ENCODE data around the gene SYVN1.
A peak's percentile ranks its signal among the peaks of the same experiment; 100 is the strongest.
"Not testable (repeated sequence)": the region's sequence is repeated elsewhere in the genome, so short reads cannot be mapped to it uniquely, and the experiment has no call there.

Gene SYVN1

DNA sequence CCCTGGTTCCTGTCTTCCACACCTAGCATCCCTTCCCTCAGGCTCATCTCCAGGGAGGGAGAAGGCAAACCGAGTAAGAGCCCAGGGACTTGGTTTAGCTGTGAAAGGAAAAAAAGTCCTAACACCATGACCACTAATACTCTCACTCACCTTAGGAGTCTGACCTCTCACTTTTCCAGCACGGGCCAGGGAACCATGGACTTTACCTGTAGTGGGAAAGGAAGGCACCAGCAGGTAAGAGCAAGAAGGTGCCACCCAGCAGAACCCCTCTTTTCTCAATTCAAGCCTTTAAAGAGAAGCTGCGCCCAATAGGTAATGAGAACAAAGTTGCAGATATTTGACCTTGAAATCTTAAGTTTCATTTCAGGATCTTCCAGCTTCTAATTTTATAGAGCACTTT, 13.5 kb downstream of the SYVN1 start:
- Histone ChIP-seq H3K27me3 (replicated peaks; ENCODE audit: control insufficient read depth, insufficient read depth, low read length) (no peaks in the 10 kb centered on the region), H3K36me3 (ENCODE audit: control insufficient read depth, insufficient read depth, low read length) (peaks cover 26% of the 10 kb centered on the region), H3K4me3 (replicated peaks; ENCODE audit: low read depth, low read length) (peak overlapping the region; percentile 92)
- DNase-seq (ENCODE audit: extremely low read depth, insufficient read length), result no peak
- TF ChIP-seq, protein P1, sequence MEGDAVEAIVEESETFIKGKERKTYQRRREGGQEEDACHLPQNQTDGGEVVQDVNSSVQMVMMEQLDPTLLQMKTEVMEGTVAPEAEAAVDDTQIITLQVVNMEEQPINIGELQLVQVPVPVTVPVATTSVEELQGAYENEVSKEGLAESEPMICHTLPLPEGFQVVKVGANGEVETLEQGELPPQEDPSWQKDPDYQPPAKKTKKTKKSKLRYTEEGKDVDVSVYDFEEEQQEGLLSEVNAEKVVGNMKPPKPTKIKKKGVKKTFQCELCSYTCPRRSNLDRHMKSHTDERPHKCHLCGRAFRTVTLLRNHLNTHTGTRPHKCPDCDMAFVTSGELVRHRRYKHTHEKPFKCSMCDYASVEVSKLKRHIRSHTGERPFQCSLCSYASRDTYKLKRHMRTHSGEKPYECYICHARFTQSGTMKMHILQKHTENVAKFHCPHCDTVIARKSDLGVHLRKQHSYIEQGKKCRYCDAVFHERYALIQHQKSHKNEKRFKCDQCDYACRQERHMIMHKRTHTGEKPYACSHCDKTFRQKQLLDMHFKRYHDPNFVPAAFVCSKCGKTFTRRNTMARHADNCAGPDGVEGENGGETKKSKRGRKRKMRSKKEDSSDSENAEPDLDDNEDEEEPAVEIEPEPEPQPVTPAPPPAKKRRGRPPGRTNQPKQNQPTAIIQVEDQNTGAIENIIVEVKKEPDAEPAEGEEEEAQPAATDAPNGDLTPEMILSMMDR (IDR thresholded peaks at IDR 0.05; ENCODE audit: insufficient read depth, low read length, poor library complexity, severe bottlenecking), result no peak

DNA sequence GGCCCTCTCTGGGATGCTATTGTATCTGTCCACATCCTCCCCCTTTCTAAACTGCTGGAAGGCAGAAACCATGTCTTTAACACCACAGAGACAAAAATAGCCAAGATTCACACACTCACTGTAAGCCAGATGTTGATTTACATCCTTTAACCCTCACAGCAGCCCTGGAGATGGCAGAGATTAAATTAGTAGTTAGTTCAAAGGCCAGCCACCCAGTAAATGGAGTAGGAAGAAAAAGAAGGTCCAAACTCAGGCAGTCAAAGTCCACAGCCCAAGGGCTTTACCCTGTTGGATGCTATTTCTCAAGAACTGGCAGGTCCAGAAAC, 14.7 kb downstream of the SYVN1 start:
- Histone ChIP-seq H3K27me3 (replicated peaks; ENCODE audit: control insufficient read depth, insufficient read depth, low read length) (no peaks in the 10 kb centered on the region), H3K4me3 (replicated peaks; ENCODE audit: low read depth, low read length) (no peak overlapping the region), H3K36me3 (ENCODE audit: control insufficient read depth, insufficient read depth, low read length) (peaks cover 22% of the 10 kb centered on the region)
- no peak for DNase-seq (ENCODE audit: extremely low read depth, insufficient read length)
- TF ChIP-seq, protein P1 (IDR thresholded peaks at IDR 0.05; ENCODE audit: insufficient read depth, low read length, poor library complexity, severe bottlenecking), result no peak

DNA sequence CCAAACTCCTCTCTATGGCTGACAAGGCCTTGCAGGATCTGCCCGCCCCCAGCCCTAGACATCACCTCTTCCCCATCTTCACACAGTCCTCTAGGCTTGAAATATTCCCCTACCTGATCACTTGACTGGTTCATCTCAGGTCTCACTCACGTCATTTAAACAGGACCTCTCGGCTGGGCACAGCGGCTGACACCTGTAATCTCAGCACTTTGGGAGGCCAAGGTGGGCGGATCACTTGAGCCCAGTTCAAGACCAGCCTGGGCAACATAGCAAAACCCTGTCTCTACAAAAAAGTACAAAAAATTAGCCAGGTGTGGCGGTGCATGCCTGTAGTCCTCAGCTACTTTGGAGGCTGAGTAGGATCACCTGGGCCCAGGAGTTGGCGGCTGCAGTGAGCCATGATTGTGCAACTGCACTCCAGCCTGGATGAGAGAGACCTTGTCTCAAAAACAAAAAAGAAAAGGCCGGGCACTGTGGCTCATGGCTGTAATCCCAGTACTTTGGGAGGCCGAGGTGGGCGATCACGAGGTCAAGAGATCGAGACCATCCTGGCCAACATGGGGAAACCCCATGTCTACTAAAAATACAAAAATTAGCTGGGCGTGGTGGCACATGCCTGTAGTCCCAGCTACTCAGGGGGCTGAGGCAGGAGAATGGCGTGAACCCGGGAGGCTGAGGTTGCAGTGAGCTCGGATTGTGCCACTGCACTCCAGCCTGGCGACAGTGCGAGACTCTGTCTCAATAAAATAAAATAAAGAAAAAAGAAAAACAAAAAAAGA, 15.2 kb downstream of the SYVN1 start:
- not testable (repeated sequence) for H3K4me3 ChIP-seq (replicated peaks; ENCODE audit: low read depth, low read length); H3K27me3 ChIP-seq (replicated peaks; ENCODE audit: control insufficient read depth, insufficient read depth, low read length); DNase-seq (ENCODE audit: extremely low read depth, insufficient read length)
- peaks cover 20% of the 10 kb centered on the region for H3K36me3 ChIP-seq (ENCODE audit: control insufficient read depth, insufficient read depth, low read length)

DNA sequence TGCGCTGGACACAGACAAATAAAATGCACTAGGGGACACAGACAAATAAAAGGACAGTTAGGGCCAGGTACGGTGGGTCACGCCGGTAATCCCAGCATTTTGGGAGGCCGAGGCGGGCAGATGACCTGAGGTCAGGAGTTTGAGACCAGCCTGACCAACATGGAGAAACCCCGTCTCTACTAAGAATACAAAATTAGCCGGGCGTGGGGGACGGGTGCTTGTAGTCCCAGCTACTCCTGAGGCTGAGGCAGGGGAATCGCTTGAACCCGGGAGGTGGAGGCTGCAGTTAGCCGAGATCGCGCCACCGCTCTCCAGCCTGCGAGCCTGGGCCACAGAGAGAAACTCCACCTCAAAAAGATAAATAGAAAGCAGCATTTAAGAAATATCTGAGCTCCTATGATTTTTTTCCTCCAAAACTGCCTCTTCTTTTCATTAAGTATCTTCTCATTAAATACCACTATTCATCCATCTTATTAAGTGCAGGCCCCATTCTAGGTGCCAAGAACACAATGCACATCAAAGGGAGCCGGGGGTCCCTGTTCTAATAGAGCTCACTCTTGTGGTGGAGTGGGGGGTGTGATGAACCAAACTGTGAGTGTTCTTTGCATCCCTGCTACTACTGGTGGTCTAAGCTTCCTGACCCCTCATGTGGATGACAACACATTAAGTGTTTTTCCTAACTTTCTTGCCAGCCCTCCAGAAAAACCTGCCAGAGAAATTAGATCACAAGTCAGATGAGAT, 16.1 kb downstream of the SYVN1 start:
- H3K27me3 ChIP-seq (replicated peaks; ENCODE audit: control insufficient read depth, insufficient read depth, low read length), result no peaks in the 10 kb centered on the region
- H3K4me3 ChIP-seq (replicated peaks; ENCODE audit: low read depth, low read length), result no peak overlapping the region
- TF ChIP-seq, protein P1 (IDR thresholded peaks at IDR 0.05; ENCODE audit: insufficient read depth, low read length, poor library complexity, severe bottlenecking), result no peak
- DNase-seq (ENCODE audit: extremely low read depth, insufficient read length), result no peak
- peaks cover 20% of the 10 kb centered on the region for H3K36me3 ChIP-seq (ENCODE audit: control insufficient read depth, insufficient read depth, low read length)

GRCh38 chr11:65117206-65118096, 16.9 kb downstream of the SYVN1 start, which contains the start of gene ZNHIT2:
Gene ZNHIT2 (minus strand): TSS chr11:65117701. CDS start chr11:65117653, 48 bp downstream.
- DNase-seq (ENCODE audit: extremely low read depth, insufficient read length), result peak; percentile 99
- H3K36me3 ChIP-seq (ENCODE audit: control insufficient read depth, insufficient read depth, low read length), result peaks cover 20% of the 10 kb centered on the region
- TF ChIP-seq, protein P1 (IDR thresholded peaks at IDR 0.05; ENCODE audit: insufficient read depth, low read length, poor library complexity, severe bottlenecking), result peak; percentile 88
- no peaks in the 10 kb centered on the region for H3K27me3 ChIP-seq (replicated peaks; ENCODE audit: control insufficient read depth, insufficient read depth, low read length)
- H3K4me3 ChIP-seq (replicated peaks; ENCODE audit: low read depth, low read length), result peak within 1 kb of the TSS; percentile 82
